RPMI8226 (cell line): ENCODE results near the gene STX10.
"Not testable (repeated sequence)": the region's sequence is repeated elsewhere in the genome, so short reads cannot be mapped to it uniquely, and the experiment has no call there.

Experiments
- DNase-seq: peaks from one replicate; pipeline ENCODE4 v3.0.0-alpha.2; 2015

Gene STX10

DNA sequence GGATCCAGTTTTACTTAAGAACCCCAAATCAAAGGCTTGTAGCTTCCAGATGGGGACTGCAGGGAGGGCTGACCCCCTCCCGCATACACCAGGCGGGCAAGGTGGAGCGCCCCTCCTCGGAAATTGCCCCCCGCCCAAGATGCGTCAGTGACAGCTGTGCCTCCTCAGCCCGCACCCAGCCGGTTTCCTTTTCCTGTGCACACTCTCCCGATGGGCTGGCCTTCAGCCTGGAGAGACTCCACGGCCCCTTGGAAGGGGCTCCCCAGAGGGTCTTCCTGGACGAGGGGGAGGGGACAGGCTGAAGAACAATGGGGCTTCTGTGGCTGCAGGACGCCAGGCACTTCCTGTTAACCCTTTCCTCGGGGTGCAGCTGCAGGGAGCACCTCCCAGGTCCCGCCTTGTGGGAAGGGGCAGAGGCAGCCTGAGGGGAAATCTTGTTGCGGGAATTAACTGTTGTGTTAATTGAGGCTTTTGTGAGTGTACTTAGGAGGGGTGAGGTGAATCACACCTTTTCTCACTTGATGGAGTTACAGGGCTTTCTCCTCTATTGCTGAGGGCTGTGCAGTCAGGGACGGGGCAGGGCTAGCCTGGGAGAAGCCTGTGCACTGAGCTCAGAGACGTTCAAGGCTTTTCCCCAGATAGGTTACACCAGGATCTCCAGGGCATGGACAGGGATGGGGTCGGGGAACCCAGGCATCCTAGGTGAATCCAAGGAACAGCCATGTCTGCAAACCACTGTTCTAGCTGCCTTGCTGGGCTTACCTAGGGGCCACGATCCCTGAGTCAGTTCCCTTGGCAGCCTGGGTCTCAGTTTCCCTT lies 14.4 kb upstream of the STX10 start:
- peak; percentile 16 for DNase-seq

- DNase-seq, result peak; percentile 37
These were observed 13.6 kb upstream of the STX10 start for GRCh38 chr19:13163609-13164342.

DNA sequence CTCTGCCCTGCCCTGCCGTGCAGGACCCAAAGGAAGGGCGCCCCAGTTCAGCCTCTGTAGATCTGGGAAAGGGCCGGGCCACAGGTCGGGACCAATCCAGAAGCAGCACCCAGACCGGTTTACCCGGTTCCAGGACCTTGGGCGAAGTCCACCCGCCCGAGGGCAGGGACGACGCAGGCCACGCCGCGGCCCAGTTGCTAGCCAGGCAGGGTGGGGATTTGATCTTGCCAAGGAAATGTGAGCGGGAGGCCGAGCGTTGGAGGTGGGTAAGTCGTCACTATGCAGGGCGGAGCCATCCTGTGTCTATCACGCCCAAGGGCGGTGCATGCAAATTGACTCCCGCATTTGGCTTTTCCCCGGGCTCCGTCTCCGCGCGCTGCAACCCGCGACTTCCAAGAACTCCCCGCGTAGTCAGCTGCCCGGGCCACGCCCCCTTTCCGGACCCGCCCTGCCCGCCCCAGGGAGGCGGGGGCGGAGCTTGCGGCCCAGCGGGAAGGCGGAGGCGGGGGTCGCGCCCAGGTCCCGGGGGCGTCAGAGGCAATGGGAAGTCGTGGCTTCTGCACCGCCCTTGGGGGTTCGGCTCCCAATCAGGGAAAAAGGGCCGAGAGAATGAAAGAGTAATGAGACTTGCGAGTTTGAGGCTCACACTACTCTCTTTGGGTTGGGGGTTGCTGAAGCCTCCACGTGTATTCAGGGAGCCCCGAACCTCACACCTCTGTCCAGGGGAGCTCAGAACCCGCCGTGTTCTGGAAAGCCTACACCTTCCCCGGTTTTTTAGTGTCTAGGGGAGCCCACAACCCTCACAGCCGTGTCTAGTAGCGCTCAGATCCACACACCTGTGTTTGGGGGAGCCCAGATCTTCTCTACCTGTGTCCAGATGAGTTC lies 12.8 kb upstream of the STX10 start:
- DNase-seq, result peak; percentile 94

DNA sequence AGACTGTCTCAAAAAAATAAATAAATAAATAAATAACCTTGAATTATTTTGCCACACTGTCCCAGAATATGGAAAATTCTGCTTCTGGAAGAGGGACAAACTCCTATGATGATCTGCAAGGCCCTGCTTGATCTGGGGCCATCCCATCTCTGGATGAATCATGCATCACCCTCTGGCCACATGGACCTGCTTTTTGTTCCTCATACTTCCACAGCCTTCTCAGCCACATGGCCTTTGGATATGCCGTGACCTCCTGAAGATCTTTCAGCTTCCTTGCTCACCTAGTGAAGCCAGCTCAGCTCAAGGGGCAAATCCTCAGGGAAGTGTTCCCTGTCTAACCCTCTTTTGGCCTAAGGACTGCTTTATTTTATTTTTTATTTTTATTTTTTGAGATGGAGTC lies 10.4 kb upstream of the STX10 start:
- no peak for DNase-seq

DNA sequence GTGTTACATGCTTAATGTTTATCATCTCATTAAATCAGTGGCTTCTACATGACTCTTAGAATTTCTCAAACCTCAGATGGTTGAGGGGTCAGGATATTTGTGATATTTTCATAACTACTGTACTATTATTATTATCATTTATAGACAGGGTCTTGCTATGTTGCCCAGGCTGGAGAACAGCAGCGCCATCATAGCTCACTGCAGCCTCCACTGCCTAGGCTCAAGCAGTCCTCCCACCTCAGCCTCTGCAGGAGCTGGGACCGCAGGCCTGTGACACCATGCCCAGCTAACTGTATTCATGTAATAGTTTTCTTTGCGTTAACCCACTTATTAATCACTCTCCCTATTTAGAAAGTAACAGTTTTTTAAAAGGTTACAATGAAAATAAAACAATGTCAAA lies 9.5 kb upstream of the STX10 start:
- no peak for DNase-seq

DNA sequence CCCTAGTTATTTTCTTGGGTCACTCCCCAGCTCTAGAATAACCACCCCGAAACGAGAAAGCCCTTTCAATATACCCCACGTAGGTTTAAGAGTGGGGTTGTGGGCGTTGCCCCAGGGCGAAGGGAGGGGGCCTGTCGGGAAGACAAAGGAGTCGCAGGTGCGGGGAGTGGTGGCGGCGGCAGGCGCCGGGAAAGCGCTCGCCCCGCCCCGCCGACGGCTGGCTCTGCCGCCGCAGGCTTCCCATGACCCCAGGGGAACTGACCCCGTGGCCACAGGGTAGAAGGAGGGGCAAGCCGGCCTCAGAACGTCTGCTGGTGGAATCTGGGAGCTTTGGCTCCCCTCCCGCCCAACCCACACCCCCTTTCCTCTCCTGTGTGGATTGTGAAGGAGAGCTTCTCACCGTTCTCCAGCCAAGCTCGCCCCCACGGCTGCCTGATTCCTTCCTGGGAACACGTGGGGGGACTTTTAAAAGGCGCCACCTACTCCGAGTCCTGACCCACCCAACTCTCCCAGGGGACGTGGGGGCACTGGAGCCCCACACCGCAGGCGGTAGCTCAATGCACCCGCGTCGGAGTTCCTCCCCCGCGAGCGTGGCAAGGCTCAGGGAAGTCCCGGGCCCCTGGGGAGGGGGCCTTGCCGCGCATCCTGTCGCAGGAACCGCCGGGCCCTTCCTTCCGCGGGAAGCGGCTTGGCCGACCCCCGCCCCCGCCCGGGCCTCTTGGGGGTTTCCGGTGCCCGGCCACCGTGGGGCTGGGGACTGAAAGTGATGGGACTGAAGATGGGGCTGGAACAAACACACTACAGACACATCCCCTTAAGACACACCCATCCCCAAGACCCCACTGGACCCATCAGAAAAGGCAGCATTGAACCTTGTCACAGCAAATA lies 5.5 kb upstream of the STX10 start:
- peak; percentile 64 for DNase-seq

- peak; percentile 78 for DNase-seq
These were observed 4.8 kb upstream of the STX10 start for GRCh38 chr19:13154911-13155471.

- peak; percentile 62 for DNase-seq
These were observed 4.1 kb upstream of the STX10 start for GRCh38 chr19:13154241-13154778.

DNA sequence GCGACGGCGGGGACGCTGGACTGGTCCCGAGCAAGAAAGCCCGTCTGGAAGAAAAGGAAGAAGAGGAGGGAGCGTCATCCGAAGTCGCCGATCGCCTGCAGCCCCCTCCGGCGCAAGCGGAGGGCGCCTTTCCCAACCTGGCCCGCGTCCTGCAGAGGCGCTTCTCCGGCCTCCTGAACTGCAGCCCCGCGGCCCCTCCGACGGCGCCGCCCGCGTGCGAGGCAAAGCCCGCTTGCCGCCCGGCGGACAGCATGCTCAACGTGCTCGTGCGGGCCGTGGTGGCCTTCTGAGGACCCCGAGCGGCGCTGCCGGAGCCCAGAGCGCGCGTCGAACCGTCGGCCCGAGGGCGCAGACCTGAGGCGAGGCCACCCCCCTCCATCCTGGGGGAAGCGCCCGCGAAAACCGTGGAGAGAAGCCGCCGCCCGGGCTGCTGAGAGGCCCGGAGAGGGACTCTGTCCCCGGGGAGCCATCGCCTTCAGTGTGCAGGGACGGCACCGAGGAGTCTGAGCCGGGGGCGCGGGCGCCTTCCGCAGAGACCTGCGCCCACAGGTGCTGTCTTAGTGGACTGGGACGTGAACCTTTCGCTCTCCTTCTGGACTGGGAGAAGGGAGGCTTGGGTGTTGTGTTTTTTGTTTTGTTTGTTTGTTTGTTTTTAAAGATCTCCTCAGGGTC lies 3.5 kb upstream of the STX10 start:
- DNase-seq, result peak; percentile 73

DNA sequence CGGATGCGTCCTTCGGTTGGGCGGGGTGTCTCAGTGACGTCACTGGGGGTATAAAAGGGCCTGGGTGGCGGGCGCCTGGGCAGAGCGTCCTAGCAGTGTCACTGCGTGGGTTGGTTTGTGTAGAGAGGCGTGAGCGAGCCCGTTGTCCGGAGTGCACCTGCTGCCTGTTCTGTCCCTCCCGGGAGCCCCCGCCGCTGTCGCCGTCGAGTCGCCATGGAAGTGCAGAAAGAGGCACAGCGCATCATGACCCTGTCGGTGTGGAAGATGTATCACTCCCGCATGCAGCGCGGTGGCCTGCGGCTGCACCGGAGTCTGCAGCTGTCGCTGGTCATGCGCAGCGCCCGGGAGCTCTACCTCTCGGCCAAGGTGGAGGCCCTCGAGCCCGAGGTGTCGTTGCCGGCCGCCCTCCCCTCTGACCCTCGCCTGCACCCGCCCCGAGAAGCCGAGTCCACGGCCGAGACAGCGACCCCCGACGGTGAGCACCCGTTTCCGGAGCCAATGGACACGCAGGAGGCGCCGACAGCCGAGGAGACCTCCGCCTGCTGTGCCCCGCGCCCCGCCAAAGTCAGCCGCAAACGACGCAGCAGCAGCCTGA lies 2.9 kb upstream of the STX10 start:
- DNase-seq, result peak; percentile 96

- no peak for DNase-seq
These were observed 2.3 kb upstream of the STX10 start for GRCh38 chr19:13152356-13152973.

- DNase-seq, result peak; percentile 98
These were observed 1.6 kb upstream of the STX10 start for GRCh38 chr19:13151605-13152355.

GRCh38 chr19:13150931-13151604 lies 893 bp upstream of the STX10 start:
- peak; percentile 49 for DNase-seq

DNA sequence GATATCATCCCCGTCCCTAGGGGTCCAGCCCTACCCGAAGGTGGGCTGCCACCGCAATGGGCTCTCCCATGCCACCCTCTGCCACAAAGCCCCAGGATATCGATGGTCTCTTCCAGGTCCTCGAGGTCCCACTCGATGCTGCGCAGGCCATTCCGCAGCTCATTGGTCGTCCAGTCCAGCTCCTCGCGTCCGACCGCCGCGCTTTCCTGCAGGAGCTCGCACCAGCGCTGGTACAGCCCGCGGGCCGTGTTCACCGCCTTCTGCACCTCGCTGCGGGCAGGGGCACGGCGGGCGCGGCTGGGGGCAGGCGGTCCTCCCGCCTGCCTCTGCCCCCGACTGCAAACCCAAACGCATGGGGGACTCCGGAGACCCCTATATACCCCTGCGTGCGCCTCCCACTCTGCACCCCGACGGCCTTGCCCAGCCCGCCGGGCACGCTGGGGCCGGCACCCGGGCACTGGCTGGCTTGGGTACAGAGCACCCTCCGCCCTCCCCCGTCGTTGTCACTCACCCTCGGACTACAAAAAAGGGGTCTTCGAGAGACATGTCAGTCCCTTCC lies 468 bp downstream of the STX10 start:
- DNase-seq, result peak; percentile 69

GRCh38 chr19:13149173-13149627 lies 975 bp downstream of the STX10 start:
- not testable (repeated sequence) for DNase-seq

DNA sequence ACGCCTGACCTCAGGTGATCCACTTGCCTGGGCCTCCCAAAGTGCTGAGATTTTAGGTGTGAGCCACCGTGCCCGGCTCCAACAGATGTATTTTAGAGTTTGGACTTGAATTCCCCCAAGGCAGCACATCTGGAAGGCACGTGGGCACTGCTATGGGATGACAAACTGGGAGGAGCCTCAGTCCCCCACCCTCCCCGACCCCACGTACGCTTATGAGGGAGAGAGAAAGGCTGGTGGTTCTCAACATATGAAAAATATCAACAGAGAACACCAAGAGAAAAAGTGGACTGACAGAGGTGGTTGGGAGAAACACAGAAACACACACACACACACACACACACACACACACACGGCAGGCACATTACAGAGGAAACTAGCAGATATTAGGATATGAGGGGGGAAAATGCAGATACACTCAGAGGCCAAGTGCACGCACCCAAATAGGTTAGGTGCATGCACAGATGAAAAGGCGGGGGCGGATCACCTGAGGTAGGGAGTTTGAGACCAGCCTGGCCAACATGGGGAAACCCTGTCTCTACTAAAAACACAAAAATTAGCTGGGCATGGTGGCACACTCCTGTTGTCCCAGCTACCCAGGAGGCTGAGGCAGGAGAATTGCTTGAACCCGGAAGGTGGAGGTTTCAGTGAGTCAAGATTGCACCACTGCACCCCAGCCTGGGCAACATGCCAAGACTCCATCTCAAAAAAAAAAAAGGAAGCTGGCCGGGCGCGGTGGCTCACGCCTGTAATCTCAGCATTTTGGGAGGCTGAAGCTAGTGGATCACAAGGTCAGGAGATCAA lies 3.2 kb downstream of the STX10 start:
- DNase-seq, result peak; percentile 73

GRCh38 chr19:13139633-13140311 lies 10.4 kb downstream of the STX10 start:
- DNase-seq, result no peak
